HepG2 (cell line): Measurements from ENCODE around the gene NACC2. TPM values are rescaled to one million over a fixed set of nuclear protein-coding genes. Genes with fewer than 3 reads are reported as not detected.
"Not testable (repeated sequence)": the region's sequence is repeated elsewhere in the genome, so short reads cannot be mapped to it uniquely, and the experiment has no call there.

Experiments used
- HNF4A ChIP-seq: sonication (generic); formaldehyde crosslinking; IDR thresholded peaks from 2 replicates; pipeline ENCODE4 v1.4.0; 2020; ENCODE audit warnings: missing genetic modification reagents
- HNF4G ChIP-seq, 2 experiments: sonication (generic) in 1 of 2; formaldehyde crosslinking in 1 of 2; IDR thresholded peaks; 2 replicates each; pipeline versions ENCODE4 v1.4.0 to v1.6.1; 2011 to 2020; ENCODE audit warnings: borderline replicate concordance in 2 of 2, low read depth in 2 of 2, mild to moderate bottlenecking in 2 of 2, low read length in 1 of 2, missing genetic modification reagents in 1 of 2, moderate library complexity in 1 of 2
- KDM1A ChIP-seq: IDR thresholded peaks from 2 replicates; pipeline ENCODE4 v1.6.1; 2016; ENCODE audit warnings: missing compliant biosample characterization
- MTF2 ChIP-seq: sonication (generic); formaldehyde crosslinking; IDR thresholded peaks from 2 replicates; pipeline ENCODE4 v1.5.0; 2020; ENCODE audit warnings: missing genetic modification reagents, borderline replicate concordance
- PCBP1 ChIP-seq: fragments of 200-400 bp; formaldehyde crosslinking; IDR thresholded peaks from 2 replicates; pipeline ENCODE4 v1.6.1; 2017; ENCODE audit warnings: mild to moderate bottlenecking, low read depth, low read length, borderline replicate concordance
- RCOR2 ChIP-seq: IDR thresholded peaks from 2 replicates; pipeline ENCODE4 v1.6.1; 2016; ENCODE audit warnings: missing biosample characterization, missing genetic modification reagents
- SOX6 ChIP-seq, 2 experiments: fragments of 450-650 bp in 1 of 2; sonication (generic) in 1 of 2; formaldehyde crosslinking in 1 of 2; IDR thresholded peaks; 2 replicates each; pipeline versions ENCODE4 v1.4.0 to v1.6.1; 2017 to 2020; ENCODE audit warnings: antibody characterized with exemption in 1 of 2, mild to moderate bottlenecking in 1 of 2, missing genetic modification reagents in 1 of 2
- ZSCAN25 ChIP-seq: sonication (generic); formaldehyde crosslinking; IDR thresholded peaks from 2 replicates; pipeline ENCODE4 v1.8.0; 2022; ENCODE audit warnings: mild to moderate bottlenecking, missing genetic modification reagents
- polyA plus RNA-seq, 8 experiments: library from polyadenylated mRNA; depleted of rRNA in 3 of 8; stranded (reverse) in 7 of 8; unstranded in 1 of 8; fragments of >200 nt; fragmentation: Illumina TruSeq in 4 of 8; extraction: Trizol in 4 of 8; gene quantifications; 2 replicates each; pipeline versions ENCODE4 v1.2.1 to v1.2.3, GENCODE V29; 2011 to 2016; ENCODE audit warnings: low read depth in 4 of 8, missing spikeins in 1 of 8, mixed read lengths in 1 of 8; ENCODE audit not compliant: insufficient read depth in 1 of 8
- total RNA-seq, 5 experiments: library from RNA; depleted of rRNA; stranded (reverse); fragments of >200 nt; fragmentation: Illumina TruSeq; extraction: Trizol; gene quantifications; 2 replicates each; pipeline ENCODE4 v1.2.3, GENCODE V29; 2016; ENCODE audit warnings: low read depth in 1 of 5
- TF ChIP-seq, protein P1 (sequence below): sonication (generic); formaldehyde crosslinking; IDR thresholded peaks from 2 replicates; pipeline ENCODE4 v1.5.1; 2020; ENCODE audit warnings: missing genetic modification reagents, mild to moderate bottlenecking, borderline replicate concordance
- TF ChIP-seq, protein P2 (sequence below): sonication (generic); formaldehyde crosslinking; IDR thresholded peaks from 2 replicates; pipeline ENCODE4 v1.5.1; 2020; ENCODE audit warnings: mild to moderate bottlenecking, missing genetic modification reagents, moderate library complexity

Gene NACC2
- total and polyA plus RNA-seq, 2 of the 13 experiments (the other 11 are each of a cell fraction or from before 2014, with no cell fraction given) = 5.9 to 12.3 TPM

DNA sequence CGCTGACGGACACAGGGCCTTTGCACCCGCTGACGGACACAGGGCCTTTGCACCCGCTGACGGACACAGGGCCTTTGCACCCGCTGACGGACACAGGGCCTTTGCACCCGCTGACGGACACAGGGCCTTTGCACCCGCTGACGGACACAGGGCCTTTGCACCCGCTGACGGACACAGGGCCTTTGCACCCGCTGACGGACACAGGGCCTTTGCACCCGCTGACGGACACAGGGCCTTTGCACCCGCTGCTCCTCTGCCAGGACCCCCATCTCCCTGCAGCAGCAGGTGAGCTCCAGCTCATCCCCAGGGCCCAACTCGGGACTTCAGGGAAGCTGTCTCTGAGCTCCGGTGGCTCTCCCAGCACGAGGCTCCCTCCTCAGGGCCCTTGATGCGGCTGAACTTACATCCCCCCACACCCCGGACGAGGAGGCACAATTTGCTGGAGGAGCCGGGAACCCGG lies 6.6 kb upstream of the NACC2 start (continued):
- TF ChIP-seq RCOR2 (CRISPR knock-in tag) (peak; percentile 65; the same call in 1 of the 2 replicates), ZSCAN25 (CRISPR knock-in tag) (0 out of 2 replicates have a peak, but pooled peaks have one; percentile 45), MTF2 (peak; percentile 29; the same call in 1 of the 2 replicates), HNF4G (IDR thresholded peaks at IDR 0.05; ENCODE audit: borderline replicate concordance, low read depth, low read length) (peak; percentile 43; the same call in 1 of the 2 replicates), KDM1A (peak; percentile 56; the same call in 1 of the 2 replicates), HNF4A (CRISPR knock-in tag) (peak; percentile 29; the same call in 1 of the 2 replicates), PCBP1 (peak; percentile 86; the same call in 1 of the 2 replicates), SOX6 (CRISPR knock-in tag; IDR thresholded peaks at IDR 0.05) (peak; percentile 23; the same call in 1 of the 2 replicates)
- TF ChIP-seq, protein P1, sequence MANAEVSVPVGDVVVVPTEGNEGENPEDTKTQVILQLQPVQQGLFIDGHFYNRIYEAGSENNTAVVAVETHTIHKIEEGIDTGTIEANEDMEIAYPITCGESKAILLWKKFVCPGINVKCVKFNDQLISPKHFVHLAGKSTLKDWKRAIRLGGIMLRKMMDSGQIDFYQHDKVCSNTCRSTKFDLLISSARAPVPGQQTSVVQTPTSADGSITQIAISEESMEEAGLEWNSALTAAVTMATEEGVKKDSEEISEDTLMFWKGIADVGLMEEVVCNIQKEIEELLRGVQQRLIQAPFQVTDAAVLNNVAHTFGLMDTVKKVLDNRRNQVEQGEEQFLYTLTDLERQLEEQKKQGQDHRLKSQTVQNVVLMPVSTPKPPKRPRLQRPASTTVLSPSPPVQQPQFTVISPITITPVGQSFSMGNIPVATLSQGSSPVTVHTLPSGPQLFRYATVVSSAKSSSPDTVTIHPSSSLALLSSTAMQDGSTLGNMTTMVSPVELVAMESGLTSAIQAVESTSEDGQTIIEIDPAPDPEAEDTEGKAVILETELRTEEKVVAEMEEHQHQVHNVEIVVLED (CRISPR knock-in tag) = peak; percentile 24; the same call in 1 of the 2 replicates
- TF ChIP-seq, protein P2, sequence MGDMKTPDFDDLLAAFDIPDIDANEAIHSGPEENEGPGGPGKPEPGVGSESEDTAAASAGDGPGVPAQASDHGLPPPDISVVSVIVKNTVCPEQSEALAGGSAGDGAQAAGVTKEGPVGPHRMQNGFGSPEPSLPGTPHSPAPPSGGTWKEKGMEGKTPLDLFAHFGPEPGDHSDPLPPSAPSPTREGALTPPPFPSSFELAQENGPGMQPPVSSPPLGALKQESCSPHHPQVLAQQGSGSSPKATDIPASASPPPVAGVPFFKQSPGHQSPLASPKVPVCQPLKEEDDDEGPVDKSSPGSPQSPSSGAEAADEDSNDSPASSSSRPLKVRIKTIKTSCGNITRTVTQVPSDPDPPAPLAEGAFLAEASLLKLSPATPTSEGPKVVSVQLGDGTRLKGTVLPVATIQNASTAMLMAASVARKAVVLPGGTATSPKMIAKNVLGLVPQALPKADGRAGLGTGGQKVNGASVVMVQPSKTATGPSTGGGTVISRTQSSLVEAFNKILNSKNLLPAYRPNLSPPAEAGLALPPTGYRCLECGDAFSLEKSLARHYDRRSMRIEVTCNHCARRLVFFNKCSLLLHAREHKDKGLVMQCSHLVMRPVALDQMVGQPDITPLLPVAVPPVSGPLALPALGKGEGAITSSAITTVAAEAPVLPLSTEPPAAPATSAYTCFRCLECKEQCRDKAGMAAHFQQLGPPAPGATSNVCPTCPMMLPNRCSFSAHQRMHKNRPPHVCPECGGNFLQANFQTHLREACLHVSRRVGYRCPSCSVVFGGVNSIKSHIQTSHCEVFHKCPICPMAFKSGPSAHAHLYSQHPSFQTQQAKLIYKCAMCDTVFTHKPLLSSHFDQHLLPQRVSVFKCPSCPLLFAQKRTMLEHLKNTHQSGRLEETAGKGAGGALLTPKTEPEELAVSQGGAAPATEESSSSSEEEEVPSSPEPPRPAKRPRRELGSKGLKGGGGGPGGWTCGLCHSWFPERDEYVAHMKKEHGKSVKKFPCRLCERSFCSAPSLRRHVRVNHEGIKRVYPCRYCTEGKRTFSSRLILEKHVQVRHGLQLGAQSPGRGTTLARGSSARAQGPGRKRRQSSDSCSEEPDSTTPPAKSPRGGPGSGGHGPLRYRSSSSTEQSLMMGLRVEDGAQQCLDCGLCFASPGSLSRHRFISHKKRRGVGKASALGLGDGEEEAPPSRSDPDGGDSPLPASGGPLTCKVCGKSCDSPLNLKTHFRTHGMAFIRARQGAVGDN (CRISPR knock-in tag) = peak; percentile 60; the same call in 1 of the 2 replicates
- not testable (repeated sequence) for TF ChIP-seq HNF4G (CRISPR knock-in tag; IDR thresholded peaks at IDR 0.05; ENCODE audit: borderline replicate concordance, low read depth); SOX6 (IDR thresholded peaks at IDR 0.05)
